Neutrophil (primary cell): ENCODE results near the gene SSR4.
"Not testable (repeated sequence)": the region's sequence is repeated elsewhere in the genome, so short reads cannot be mapped to it uniquely, and the experiment has no call there.

Experiments used
- H3K27ac ChIP-seq: fragments of 200-600 bp; sonication (generic); 2 replicates; pipeline ENCODE4 v1.5.1; 2016; ENCODE audit warnings: mild to moderate bottlenecking, moderate library complexity
- H3K27me3 ChIP-seq: fragments of 200-600 bp; sonication (generic); 2 replicates; pipeline ENCODE4 v1.6.0; 2016; ENCODE audit warnings: mild to moderate bottlenecking
- H3K36me3 ChIP-seq: fragments of 200-600 bp; sonication (generic); 2 replicates; pipeline ENCODE4 v1.5.1; 2017
- H3K4me1 ChIP-seq, 2 experiments: fragments of 200-600 bp in 1 of 2; sonication (generic) in 1 of 2; 1 replicate in 1 of 2; 2 replicates in 1 of 2; pipeline versions ENCODE4 v1.5.1 to v1.6.1; 2013 to 2016; ENCODE audit warnings: low read depth in 1 of 2, low read length in 1 of 2, mild to moderate bottlenecking in 1 of 2, moderate library complexity in 1 of 2; ENCODE audit not compliant: control insufficient read depth in 1 of 2, insufficient read depth in 1 of 2
- H3K4me3 ChIP-seq, 2 experiments: fragments of 200-600 bp in 1 of 2; sonication (generic) in 1 of 2; 1 replicate in 1 of 2; 2 replicates in 1 of 2; pipeline ENCODE4 v1.5.1; 2013 to 2016; ENCODE audit warnings: low read depth in 1 of 2, low read length in 1 of 2, mild to moderate bottlenecking in 1 of 2, moderate library complexity in 1 of 2
- H3K9me3 ChIP-seq: fragments of 200-600 bp; sonication (generic); 2 replicates; pipeline ENCODE4 v1.5.1; 2016
- TF ChIP-seq, protein P1 (sequence below): fragments of 200-600 bp; sonication (generic); IDR thresholded peaks from 2 replicates; pipeline ENCODE4 v1.5.1; 2016; ENCODE audit warnings: antibody characterized with exemption

SSR4 gene

GRCh38 chrX:153807976-153808375, 13.5 kb downstream of the SSR4 start:
- no peak overlapping the region for H3K4me3 ChIP-seq
- H3K27ac ChIP-seq = no peak overlapping the region
- H3K27me3 ChIP-seq = peaks cover 17% of the 10 kb centered on the region
- H3K36me3 ChIP-seq = no peaks in the 10 kb centered on the region
- H3K4me1 ChIP-seq = no peaks in the 10 kb centered on the region
- TF ChIP-seq, protein P1, sequence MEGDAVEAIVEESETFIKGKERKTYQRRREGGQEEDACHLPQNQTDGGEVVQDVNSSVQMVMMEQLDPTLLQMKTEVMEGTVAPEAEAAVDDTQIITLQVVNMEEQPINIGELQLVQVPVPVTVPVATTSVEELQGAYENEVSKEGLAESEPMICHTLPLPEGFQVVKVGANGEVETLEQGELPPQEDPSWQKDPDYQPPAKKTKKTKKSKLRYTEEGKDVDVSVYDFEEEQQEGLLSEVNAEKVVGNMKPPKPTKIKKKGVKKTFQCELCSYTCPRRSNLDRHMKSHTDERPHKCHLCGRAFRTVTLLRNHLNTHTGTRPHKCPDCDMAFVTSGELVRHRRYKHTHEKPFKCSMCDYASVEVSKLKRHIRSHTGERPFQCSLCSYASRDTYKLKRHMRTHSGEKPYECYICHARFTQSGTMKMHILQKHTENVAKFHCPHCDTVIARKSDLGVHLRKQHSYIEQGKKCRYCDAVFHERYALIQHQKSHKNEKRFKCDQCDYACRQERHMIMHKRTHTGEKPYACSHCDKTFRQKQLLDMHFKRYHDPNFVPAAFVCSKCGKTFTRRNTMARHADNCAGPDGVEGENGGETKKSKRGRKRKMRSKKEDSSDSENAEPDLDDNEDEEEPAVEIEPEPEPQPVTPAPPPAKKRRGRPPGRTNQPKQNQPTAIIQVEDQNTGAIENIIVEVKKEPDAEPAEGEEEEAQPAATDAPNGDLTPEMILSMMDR = no peak
- H3K9me3 ChIP-seq = no peaks in the 10 kb centered on the region

DNA sequence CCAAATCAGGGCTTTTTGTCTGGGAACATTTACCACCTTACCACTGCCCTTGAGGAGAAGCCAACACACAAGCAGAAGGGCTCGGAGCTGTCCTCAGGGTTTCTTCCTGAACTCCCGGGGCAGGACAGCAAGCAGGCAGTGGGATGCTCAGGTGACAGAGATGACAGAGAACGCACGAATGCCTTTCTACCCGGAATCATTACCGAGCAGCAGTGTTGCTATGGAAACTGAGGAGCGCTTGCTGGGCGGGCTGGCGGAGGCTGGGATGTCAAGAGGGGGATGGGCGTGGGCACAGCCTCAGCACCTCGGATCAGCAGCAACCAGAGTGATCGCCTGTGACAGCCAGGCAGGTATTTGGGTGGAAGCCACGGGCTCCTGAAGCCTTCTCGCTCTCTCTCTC, 17.8 kb downstream of the SSR4 start:
- Histone ChIP-seq H3K9me3 (no peaks in the 10 kb centered on the region), H3K27me3 (peaks cover 40% of the 10 kb centered on the region), H3K27ac (no peak overlapping the region), H3K4me3 (no peak overlapping the region), H3K36me3 (no peaks in the 10 kb centered on the region), H3K4me1 (no peaks in the 10 kb centered on the region)
- TF ChIP-seq, protein P1 = no peak

GRCh38 chrX:153813161-153813560, 18.7 kb downstream of the SSR4 start:
- Histone ChIP-seq H3K9me3 (no peaks in the 10 kb centered on the region), H3K4me3 (no peak overlapping the region), H3K27me3 (peaks cover 49% of the 10 kb centered on the region), H3K4me1 (no peaks in the 10 kb centered on the region), H3K27ac (no peak overlapping the region), H3K36me3 (no peaks in the 10 kb centered on the region)
- TF ChIP-seq, protein P1 = no peak

- TF ChIP-seq, protein P1 = no peak
- peaks cover 65% of the 10 kb centered on the region for H3K27me3 ChIP-seq
- H3K4me3 ChIP-seq = no peak overlapping the region
- H3K27ac ChIP-seq = no peak overlapping the region
- no peaks in the 10 kb centered on the region for H3K4me1 ChIP-seq
- H3K36me3 ChIP-seq = no peaks in the 10 kb centered on the region
- no peaks in the 10 kb centered on the region for H3K9me3 ChIP-seq
Measured at GRCh38 chrX:153814591-153815315, 20.3 kb downstream of the SSR4 start.

DNA sequence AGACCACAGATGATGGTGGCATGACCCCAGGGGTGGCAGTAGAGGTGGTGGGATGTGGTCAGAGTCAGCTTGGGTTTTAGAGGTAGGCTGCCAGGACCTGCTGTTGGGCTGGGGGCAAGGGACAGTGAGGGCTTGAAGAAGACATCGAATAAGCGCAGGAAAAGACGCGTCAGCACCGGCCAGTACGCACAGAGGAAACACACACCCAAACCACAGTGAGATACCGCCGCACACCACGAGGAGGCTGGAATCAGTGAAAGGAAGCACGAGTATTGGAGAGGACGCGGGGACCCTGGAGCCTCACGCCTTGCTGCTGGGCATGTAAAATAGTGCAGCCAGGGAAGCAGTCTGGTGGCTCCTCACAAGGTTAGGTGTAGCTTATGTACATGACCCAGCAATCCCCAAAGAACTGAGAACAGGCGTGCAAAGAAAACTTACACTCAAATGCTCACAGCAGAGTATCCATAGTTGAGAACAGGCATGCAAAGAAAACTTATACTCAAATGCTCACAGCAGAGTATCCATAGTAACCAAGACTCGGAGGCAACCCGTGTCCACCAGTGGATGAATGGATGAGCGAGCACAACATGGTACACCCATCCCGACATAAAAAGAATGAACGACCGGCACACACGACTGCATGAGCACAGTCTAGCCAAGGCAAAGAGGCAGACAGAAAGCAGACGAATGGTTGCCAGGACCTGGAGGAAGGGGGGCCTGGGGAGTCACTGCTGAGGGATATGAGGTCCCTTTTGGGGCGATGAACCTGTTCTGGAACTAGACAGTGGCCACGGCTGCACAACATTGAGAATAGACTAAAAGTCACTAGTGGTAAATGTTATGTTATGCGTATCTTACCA, 22.6 kb downstream of the SSR4 start:
- Histone ChIP-seq H3K27ac (no peak overlapping the region), H3K9me3 (no peaks in the 10 kb centered on the region), H3K36me3 (no peaks in the 10 kb centered on the region), H3K4me3 (no peak overlapping the region), H3K27me3 (peaks cover 80% of the 10 kb centered on the region), H3K4me1 (no peaks in the 10 kb centered on the region)
- TF ChIP-seq, protein P1 = no peak

DNA sequence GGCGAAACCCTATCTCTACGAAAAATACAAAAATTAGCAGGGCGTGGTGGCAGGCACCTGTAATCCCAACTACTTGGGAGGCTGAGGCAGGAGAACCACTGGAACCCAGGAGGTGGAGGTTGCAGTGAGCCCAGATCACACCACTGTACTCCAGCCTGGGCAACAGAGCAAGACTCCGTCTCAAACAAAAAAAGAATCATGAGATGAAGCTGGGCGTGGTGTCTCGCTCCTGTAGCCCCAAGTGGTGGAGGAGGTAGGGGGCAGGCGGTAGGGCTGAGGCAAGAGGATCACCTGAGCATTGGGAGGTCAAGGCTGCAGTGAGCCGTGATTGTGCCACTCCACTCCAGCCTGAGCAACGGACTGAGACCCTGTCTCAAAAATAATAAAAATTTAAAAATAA, 23.6 kb downstream of the SSR4 start:
- not testable (repeated sequence) for H3K4me1 ChIP-seq, H3K4me3 ChIP-seq, H3K36me3 ChIP-seq, H3K9me3 ChIP-seq, H3K27ac ChIP-seq
- peaks cover 80% of the 10 kb centered on the region for H3K27me3 ChIP-seq
